GM18858 (cell line): ENCODE data around the gene ABTB2.
A peak's percentile ranks its signal among the peaks of the same experiment; 100 is the strongest.

Source experiments
- ATAC-seq: cut with Tn5 transposase; IDR thresholded peaks from one replicate; pipeline ENCODE4 v1.9.1; 2021; ENCODE audit not compliant: unreplicated experiment

ABTB2 gene

GRCh38 chr11:34132261-34132965 is 225.4 kb downstream of the ABTB2 start:
- no peak for ATAC-seq

- no peak for ATAC-seq
Observed at GRCh38 chr11:34128824-34129223, 229.0 kb downstream of the ABTB2 start.

- no peak for ATAC-seq
Observed at GRCh38 chr11:34126959-34127848, 230.6 kb downstream of the ABTB2 start.

- ATAC-seq: no peak
Observed at GRCh38 chr11:34124885-34125668, 232.7 kb downstream of the ABTB2 start.

- ATAC-seq: no peak
Observed at GRCh38 chr11:34120651-34121050, 237.2 kb downstream of the ABTB2 start.

- no peak for ATAC-seq
Observed at GRCh38 chr11:34114471-34114870, 243.3 kb downstream of the ABTB2 start.

- ATAC-seq: no peak
Observed at GRCh38 chr11:34114014-34114413, 243.8 kb downstream of the ABTB2 start.

GRCh38 chr11:34111722-34112270 is 246.0 kb downstream of the ABTB2 start:
- ATAC-seq: no peak

GRCh38 chr11:34105957-34106504 is 251.8 kb downstream of the ABTB2 start:
- no peak for ATAC-seq

GRCh38 chr11:34105079-34105956 is 252.5 kb downstream of the ABTB2 start, which contains the start of gene NAT10:
TSS of gene NAT10 (plus strand) at chr11:34105629. CDS start at chr11:34108226, 2,597 bp downstream.
- ATAC-seq: peak; percentile 88

- ATAC-seq: no peak
Observed at GRCh38 chr11:34104680-34105078, 253.1 kb downstream of the ABTB2 start.
